Fibroblast of the aortic adventitia (primary cell): ENCODE results near the gene DTYMK. TPM values are rescaled to one million over a fixed set of nuclear protein-coding genes. Genes with fewer than 3 reads are reported as not detected.

Experiments used
- DNase-seq: peaks from one replicate; pipeline ENCODE4 v3.0.0-alpha.2; 2010; ENCODE audit warnings: low read depth
- H3K4me3 ChIP-seq: 2 replicates; pipeline ENCODE4 v1.5.1; 2011; ENCODE audit warnings: low read depth, mild to moderate bottlenecking, control low read depth, low read length, moderate library complexity
- total RNA-seq: library from RNA; depleted of rRNA; stranded (reverse); fragments of >200 nt; gene quantifications from 2 replicates; pipeline ENCODE4 v1.2.3, GENCODE V29; 2012; ENCODE audit warnings: low replicate concordance
- TF ChIP-seq, protein P1 (sequence below): IDR thresholded peaks from 2 replicates; pipeline ENCODE4 v1.5.1; 2011; ENCODE audit warnings: mild to moderate bottlenecking, low read length, control low read depth, inconsistent platforms; ENCODE audit not compliant: insufficient read depth

Gene DTYMK
- total RNA-seq, 1 donor = 41.8 TPM

- DNase-seq = no peak
- TF ChIP-seq, protein P1, sequence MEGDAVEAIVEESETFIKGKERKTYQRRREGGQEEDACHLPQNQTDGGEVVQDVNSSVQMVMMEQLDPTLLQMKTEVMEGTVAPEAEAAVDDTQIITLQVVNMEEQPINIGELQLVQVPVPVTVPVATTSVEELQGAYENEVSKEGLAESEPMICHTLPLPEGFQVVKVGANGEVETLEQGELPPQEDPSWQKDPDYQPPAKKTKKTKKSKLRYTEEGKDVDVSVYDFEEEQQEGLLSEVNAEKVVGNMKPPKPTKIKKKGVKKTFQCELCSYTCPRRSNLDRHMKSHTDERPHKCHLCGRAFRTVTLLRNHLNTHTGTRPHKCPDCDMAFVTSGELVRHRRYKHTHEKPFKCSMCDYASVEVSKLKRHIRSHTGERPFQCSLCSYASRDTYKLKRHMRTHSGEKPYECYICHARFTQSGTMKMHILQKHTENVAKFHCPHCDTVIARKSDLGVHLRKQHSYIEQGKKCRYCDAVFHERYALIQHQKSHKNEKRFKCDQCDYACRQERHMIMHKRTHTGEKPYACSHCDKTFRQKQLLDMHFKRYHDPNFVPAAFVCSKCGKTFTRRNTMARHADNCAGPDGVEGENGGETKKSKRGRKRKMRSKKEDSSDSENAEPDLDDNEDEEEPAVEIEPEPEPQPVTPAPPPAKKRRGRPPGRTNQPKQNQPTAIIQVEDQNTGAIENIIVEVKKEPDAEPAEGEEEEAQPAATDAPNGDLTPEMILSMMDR = no peak
- no peak overlapping the region for H3K4me3 ChIP-seq
Observed at GRCh38 chr2:241673797-241674725, 12.6 kb downstream of the DTYMK start.

GRCh38 chr2:241673189-241673663, 13.4 kb downstream of the DTYMK start:
- H3K4me3 ChIP-seq = no peak overlapping the region
- TF ChIP-seq, protein P1 = no peak
- no peak for DNase-seq

GRCh38 chr2:241672243-241673188, 14.1 kb downstream of the DTYMK start:
- no peak for DNase-seq
- H3K4me3 ChIP-seq = no peak overlapping the region
- TF ChIP-seq, protein P1 = no peak

GRCh38 chr2:241671457-241672240, 15.0 kb downstream of the DTYMK start:
- no peak for DNase-seq
- TF ChIP-seq, protein P1 = no peak
- no peak overlapping the region for H3K4me3 ChIP-seq

DNA sequence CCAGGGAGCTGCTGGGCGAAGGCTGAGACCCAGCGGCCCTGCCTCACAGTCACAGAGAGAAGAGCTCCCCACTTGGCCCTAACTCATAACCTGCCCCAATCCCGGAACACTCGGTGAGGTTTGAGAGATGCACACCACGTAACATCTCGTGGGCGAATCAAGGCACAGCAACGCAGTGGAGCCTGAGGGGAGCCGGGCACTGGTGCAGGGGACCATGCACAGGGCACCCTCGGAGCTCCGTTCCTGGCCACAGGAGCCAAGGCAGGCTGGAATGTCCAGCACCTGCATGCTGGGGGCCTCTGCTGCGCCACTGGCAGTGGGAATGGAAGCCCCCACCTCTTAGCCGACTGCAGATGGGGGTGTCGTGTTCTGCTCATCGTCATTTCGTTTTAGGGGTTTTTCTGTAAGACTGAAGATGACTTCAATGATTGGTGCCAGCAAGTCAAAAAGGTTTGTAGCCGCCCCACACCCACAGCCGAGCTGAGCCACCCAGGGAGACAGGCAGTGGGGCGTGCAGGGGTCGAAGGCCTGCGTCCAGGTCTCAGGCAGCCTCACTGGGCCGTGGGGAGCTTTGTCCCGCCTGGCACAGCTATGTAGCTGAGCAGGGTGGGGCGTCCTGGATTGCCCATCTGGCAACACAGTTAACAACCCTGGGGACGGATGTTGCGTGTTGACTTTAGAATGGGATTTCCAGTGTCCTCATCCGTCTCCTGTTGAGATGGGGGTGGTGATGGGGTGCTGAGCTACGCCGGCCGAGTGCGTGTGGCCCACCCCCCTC, 16.1 kb downstream of the DTYMK start:
- no peak for DNase-seq
- no peak overlapping the region for H3K4me3 ChIP-seq
- TF ChIP-seq, protein P1 = no peak
